ENCODE measurements around the gene GPR152. TPM values are rescaled to one million over a fixed set of nuclear protein-coding genes. Genes with fewer than 3 reads are reported as not detected.

The GPR152 gene, protein sequence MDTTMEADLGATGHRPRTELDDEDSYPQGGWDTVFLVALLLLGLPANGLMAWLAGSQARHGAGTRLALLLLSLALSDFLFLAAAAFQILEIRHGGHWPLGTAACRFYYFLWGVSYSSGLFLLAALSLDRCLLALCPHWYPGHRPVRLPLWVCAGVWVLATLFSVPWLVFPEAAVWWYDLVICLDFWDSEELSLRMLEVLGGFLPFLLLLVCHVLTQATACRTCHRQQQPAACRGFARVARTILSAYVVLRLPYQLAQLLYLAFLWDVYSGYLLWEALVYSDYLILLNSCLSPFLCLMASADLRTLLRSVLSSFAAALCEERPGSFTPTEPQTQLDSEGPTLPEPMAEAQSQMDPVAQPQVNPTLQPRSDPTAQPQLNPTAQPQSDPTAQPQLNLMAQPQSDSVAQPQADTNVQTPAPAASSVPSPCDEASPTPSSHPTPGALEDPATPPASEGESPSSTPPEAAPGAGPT
- not detected in 2 replicates for total RNA-seq (2014; rRNA removed; shearing (Covaris generic); ENCODE audit: low replicate concordance)

DNA sequence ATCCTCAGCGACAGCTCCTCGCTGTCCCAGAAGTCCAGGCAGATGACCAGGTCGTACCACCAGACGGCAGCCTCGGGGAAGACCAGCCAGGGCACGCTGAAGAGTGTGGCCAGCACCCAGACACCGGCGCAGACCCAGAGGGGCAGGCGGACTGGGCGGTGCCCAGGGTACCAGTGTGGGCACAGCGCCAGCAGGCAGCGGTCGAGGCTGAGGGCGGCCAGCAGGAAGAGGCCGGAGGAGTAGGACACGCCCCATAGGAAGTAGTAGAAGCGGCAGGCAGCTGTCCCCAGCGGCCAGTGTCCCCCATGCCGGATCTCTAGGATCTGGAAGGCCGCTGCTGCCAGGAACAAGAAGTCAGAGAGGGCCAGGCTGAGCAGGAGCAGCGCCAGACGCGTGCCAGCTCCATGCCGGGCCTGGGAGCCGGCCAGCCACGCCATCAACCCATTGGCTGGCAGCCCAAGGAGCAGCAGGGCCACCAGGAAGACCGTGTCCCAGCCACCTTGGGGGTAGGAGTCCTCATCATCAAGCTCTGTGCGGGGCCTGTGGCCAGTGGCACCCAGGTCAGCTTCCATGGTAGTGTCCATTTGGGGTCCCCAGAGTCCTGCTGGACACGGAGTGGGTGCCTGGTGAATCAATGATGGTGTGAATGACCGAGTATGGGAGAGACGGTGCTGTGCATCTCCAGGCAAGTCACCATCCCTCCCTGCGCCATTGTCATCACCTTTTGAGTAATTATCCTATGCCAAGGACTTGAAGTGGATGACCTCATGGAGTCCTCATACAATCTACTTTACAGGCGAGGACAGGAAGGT lies at the start of gene GPR152:
TSS of gene GPR152 (minus strand) at position 589 of the 812 bp plus-strand sequence. CDS start at position 584, 5 bp downstream.
- Histone ChIP-seq H3K4me2 (ENCODE audit: low read depth, low read length, poor library complexity, severe bottlenecking) (no peak within 1 kb of the TSS), H2AFZ (ENCODE audit: low read length) (no peak within 1 kb of the TSS), H3K9me3 (ENCODE audit: low read length) (no peaks in the 10 kb centered on the region), H3K79me2 (ENCODE audit: low read length) (no peaks in the 10 kb centered on the region), H3K4me1 (ENCODE audit: low read length) (peaks cover 5% of the 10 kb centered on the region), H3K27ac (ENCODE audit: low read length) (no peak within 1 kb of the TSS), H3K27me3 (ENCODE audit: low read length) (no peaks in the 10 kb centered on the region), H3K36me3 (ENCODE audit: insufficient read depth, low read length) (no peaks in the 10 kb centered on the region), H3K9me2 (replicated peaks; ENCODE audit: insufficient read depth, low read length) (no peaks in the 10 kb centered on the region), H3K9ac (ENCODE audit: low read length) (no peak within 1 kb of the TSS), H4K20me1 (ENCODE audit: insufficient read depth, low read depth, low read length) (no peaks in the 10 kb centered on the region), H3K4me3 (ENCODE audit: low read length) (no peak within 1 kb of the TSS)
- no peak for DNase-seq

DNA sequence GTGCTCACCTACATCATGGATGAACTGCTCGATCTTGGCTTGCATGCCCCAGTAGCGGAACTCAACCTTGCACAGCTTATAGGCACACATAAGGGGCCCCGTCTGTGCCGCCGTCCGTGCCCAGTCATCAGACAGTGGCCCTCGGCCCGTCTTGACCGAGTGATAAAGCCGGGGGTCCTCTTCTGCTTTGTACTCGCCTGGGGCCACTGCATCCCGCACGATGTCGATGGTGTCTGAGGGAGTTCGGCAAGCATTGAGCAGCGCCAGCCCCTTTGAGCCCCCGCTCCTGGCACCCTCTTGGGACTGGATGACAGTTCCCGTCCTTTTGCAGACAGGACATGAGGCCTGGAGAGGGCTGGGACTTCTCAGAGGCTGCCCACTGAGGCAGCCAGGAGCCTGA lies 49.3 kb upstream of the GPR152 start:
- Histone ChIP-seq H2AFZ (ENCODE audit: low read length) (no peak overlapping the region), H3K27me3 (ENCODE audit: low read length) (no peaks in the 10 kb centered on the region), H3K9ac (ENCODE audit: low read length) (no peak overlapping the region), H3K79me2 (ENCODE audit: low read length) (peaks cover 37% of the 10 kb centered on the region), H3K36me3 (ENCODE audit: insufficient read depth, low read length) (peaks cover 24% of the 10 kb centered on the region), H3K27ac (ENCODE audit: low read length) (no peak overlapping the region), H3K4me2 (ENCODE audit: low read depth, low read length, poor library complexity, severe bottlenecking) (no peak overlapping the region), H3K4me1 (ENCODE audit: low read length) (peaks cover 26% of the 10 kb centered on the region), H3K9me2 (replicated peaks; ENCODE audit: insufficient read depth, low read length) (no peaks in the 10 kb centered on the region), H3K9me3 (ENCODE audit: low read length) (no peaks in the 10 kb centered on the region), H4K20me1 (ENCODE audit: insufficient read depth, low read depth, low read length) (peaks cover 21% of the 10 kb centered on the region), H3K4me3 (ENCODE audit: low read length) (no peak overlapping the region)
- DNase-seq = no peak

DNA sequence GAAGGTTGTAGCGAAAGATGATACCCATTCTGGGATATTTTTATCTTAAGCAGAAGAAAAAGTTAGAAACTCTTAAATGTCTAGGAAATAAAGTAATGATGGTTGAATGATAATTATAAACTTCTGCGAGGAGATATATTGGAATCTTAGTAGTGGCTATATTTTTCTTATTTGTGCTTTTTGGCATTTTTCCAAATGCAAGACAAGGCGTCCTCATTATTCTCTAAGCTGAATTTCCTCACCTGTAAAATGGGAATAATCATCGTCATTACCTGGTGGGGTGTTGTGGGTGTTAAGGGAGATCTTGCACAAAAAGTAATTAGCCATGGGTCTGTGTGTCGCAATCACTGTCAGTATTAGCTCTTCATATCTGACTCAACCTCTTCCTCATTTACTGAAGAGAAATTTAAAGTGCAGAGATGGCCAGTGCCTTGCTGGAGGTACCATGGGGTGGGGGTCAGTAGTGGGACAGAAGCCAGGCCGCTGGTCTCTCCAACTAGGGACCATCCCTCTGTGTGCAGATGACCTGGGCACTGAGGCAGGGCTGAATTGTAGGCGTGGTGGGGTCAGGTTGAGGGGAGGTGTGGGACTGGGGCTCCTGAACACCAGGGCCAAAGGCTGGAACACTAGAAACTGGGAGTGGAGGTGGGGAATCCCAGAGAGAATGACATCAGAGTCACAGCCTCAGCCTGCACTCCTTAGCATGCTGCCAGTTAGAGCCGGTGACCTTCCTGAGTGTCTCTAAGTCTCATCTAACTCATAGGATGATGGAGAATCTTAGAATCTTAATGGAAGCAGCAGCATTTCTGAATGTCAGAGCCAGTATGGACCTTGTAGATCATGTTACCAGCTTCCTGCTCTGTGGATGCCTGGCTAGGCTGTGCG lies 48.5 kb upstream of the GPR152 start:
- H2AFZ ChIP-seq (ENCODE audit: low read length) = no peak overlapping the region
- DNase-seq = no peak
- peaks cover 19% of the 10 kb centered on the region for H3K4me1 ChIP-seq (ENCODE audit: low read length)
- H3K4me3 ChIP-seq (ENCODE audit: low read length) = no peak overlapping the region
- no peak overlapping the region for H3K9ac ChIP-seq (ENCODE audit: low read length)
- peaks cover 30% of the 10 kb centered on the region for H3K79me2 ChIP-seq (ENCODE audit: low read length)
- no peaks in the 10 kb centered on the region for H3K27me3 ChIP-seq (ENCODE audit: low read length)
- H3K9me3 ChIP-seq (ENCODE audit: low read length) = no peaks in the 10 kb centered on the region
- no peaks in the 10 kb centered on the region for H3K9me2 ChIP-seq (replicated peaks; ENCODE audit: insufficient read depth, low read length)
- H3K4me2 ChIP-seq (ENCODE audit: low read depth, low read length, poor library complexity, severe bottlenecking) = no peak overlapping the region
- peaks cover 24% of the 10 kb centered on the region for H3K36me3 ChIP-seq (ENCODE audit: insufficient read depth, low read length)
- no peak overlapping the region for H3K27ac ChIP-seq (ENCODE audit: low read length)
- peaks cover 21% of the 10 kb centered on the region for H4K20me1 ChIP-seq (ENCODE audit: insufficient read depth, low read depth, low read length)

DNA sequence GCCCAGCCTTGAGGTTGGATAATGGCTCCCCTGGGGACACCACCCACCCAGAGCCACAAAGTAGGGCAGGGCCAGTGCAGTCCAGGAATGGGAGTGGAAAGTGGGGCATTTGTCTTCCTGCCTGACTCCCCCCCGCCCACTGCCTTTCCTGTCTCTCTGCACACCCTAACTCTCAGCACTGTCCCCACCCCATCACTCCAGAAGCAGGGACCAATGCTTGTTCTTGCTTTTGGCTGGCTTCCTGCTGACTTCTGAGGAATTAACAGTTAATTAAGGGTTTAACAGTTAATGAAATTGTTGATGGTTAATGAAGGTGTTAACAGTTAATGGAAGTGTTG lies 47.9 kb upstream of the GPR152 start:
- Histone ChIP-seq H3K9me3 (ENCODE audit: low read length) (no peaks in the 10 kb centered on the region), H3K4me2 (ENCODE audit: low read depth, low read length, poor library complexity, severe bottlenecking) (no peak overlapping the region), H2AFZ (ENCODE audit: low read length) (no peak overlapping the region), H3K9me2 (replicated peaks; ENCODE audit: insufficient read depth, low read length) (no peaks in the 10 kb centered on the region), H3K9ac (ENCODE audit: low read length) (no peak overlapping the region), H3K79me2 (ENCODE audit: low read length) (peaks cover 30% of the 10 kb centered on the region), H3K27ac (ENCODE audit: low read length) (no peak overlapping the region), H3K36me3 (ENCODE audit: insufficient read depth, low read length) (peaks cover 24% of the 10 kb centered on the region), H3K27me3 (ENCODE audit: low read length) (no peaks in the 10 kb centered on the region), H3K4me1 (ENCODE audit: low read length) (peaks cover 12% of the 10 kb centered on the region), H3K4me3 (ENCODE audit: low read length) (no peak overlapping the region), H4K20me1 (ENCODE audit: insufficient read depth, low read depth, low read length) (peaks cover 21% of the 10 kb centered on the region)
- no peak for DNase-seq

DNA sequence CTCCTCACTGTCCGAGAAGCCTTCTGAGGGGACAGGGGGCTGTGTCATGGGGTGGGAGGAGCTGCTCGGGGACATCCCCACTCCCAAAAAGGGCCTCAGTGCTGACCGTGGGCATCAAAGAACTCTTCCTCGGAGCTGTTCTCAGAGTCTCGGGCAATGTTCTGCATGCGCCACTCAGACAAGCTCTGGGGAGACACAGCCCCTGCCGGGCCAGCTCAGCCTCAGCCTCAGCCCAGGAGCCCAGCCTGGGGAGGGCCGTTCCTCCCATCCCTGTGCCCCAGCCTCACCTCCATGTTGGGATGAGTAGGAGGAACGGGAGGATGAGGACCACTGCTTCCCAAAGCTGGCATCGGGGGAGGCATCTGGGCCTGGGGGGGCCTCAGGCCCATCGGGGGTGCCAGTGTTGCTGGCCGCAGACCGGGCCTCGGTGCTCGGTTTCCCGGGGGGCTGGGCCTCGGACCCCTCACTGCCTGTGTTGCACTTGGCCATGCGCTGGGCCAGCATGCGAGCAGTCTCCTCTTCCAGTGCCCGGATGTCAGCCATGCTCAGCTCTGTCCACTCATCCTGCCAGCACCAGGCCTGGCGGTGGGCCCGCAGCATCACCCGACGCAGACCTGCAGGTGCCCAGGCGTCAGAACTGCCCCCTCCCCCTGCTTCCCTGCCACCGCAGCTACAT lies 47.4 kb upstream of the GPR152 start:
- peaks cover 21% of the 10 kb centered on the region for H4K20me1 ChIP-seq (ENCODE audit: insufficient read depth, low read depth, low read length)
- no peaks in the 10 kb centered on the region for H3K9me2 ChIP-seq (replicated peaks; ENCODE audit: insufficient read depth, low read length)
- H3K4me2 ChIP-seq (ENCODE audit: low read depth, low read length, poor library complexity, severe bottlenecking) = no peak overlapping the region
- H2AFZ ChIP-seq (ENCODE audit: low read length) = no peak overlapping the region
- peaks cover 29% of the 10 kb centered on the region for H3K79me2 ChIP-seq (ENCODE audit: low read length)
- no peaks in the 10 kb centered on the region for H3K9me3 ChIP-seq (ENCODE audit: low read length)
- peaks cover 10% of the 10 kb centered on the region for H3K4me1 ChIP-seq (ENCODE audit: low read length)
- peaks cover 27% of the 10 kb centered on the region for H3K36me3 ChIP-seq (ENCODE audit: insufficient read depth, low read length)
- H3K27me3 ChIP-seq (ENCODE audit: low read length) = no peaks in the 10 kb centered on the region
- no peak overlapping the region for H3K27ac ChIP-seq (ENCODE audit: low read length)
- no peak for DNase-seq
- H3K9ac ChIP-seq (ENCODE audit: low read length) = no peak overlapping the region
- H3K4me3 ChIP-seq (ENCODE audit: low read length) = no peak overlapping the region

DNA sequence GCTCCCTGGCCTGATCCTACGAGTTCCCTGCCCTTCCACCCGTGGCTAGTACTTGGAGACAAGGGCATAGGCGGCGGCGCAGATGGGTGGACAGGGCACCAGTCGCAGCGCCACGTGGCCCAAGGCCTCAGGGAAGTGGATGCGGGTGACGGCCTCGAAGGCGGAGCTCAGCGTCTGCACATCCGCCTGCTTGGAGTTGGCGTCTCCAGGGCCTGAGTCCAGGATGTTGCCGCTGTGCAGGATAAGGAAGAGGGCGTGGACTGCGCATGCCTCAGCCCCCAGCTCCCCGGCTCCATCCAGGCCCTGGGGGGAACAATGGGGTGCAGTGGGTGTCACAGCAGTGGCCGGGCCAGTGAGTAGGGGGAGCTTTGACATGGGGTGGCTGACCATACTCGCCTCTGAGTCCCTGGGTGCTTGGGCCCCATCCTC lies 46.0 kb upstream of the GPR152 start:
- H3K9me3 ChIP-seq (ENCODE audit: low read length) = no peaks in the 10 kb centered on the region
- no peak overlapping the region for H3K4me3 ChIP-seq (ENCODE audit: low read length)
- H3K9ac ChIP-seq (ENCODE audit: low read length) = no peak overlapping the region
- H4K20me1 ChIP-seq (ENCODE audit: insufficient read depth, low read depth, low read length) = peaks cover 13% of the 10 kb centered on the region
- peaks cover 27% of the 10 kb centered on the region for H3K36me3 ChIP-seq (ENCODE audit: insufficient read depth, low read length)
- H3K9me2 ChIP-seq (replicated peaks; ENCODE audit: insufficient read depth, low read length) = no peaks in the 10 kb centered on the region
- DNase-seq = no peak
- no peak overlapping the region for H3K27ac ChIP-seq (ENCODE audit: low read length)
- H2AFZ ChIP-seq (ENCODE audit: low read length) = no peak overlapping the region
- H3K27me3 ChIP-seq (ENCODE audit: low read length) = no peaks in the 10 kb centered on the region
- H3K79me2 ChIP-seq (ENCODE audit: low read length) = peaks cover 16% of the 10 kb centered on the region
- H3K4me1 ChIP-seq (ENCODE audit: low read length) = peaks cover 6% of the 10 kb centered on the region
- H3K4me2 ChIP-seq (ENCODE audit: low read depth, low read length, poor library complexity, severe bottlenecking) = no peak overlapping the region

DNA sequence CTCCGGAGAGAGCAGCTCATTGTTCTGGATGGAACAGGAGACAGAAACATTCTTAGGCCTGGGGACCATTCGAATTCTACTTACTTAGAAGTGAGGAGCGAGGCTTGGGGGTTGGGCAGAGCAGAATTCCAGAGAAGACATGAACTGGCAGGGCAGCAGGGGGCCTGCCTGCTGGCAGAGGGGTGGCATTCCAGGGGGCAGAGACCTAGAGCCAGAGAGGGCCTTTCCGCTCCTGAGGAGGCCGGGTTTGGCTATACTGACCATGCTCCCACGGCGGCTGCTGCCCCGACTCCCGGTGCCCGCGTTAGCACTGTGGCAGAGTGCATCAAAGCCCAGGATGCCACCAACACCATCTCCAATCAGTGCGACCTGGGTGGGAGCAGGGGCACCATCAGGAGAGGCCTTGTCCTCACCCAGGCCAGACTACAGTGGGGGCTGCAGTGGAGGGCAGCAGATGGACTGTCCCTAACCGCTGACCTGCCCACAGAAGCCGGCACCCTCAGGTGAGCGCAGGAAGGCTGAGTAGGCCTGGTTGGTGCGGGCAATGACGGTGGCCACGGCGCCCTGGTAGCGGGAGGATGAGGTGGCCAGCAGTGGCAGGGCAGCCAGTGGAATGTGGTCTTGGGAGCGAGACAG lies 45.2 kb upstream of the GPR152 start:
- Histone ChIP-seq H3K36me3 (ENCODE audit: insufficient read depth, low read length) (peaks cover 27% of the 10 kb centered on the region), H3K27ac (ENCODE audit: low read length) (no peak overlapping the region)
- no peak for DNase-seq

More for the DNA sequence above, 45.2 kb upstream of the GPR152 start:
- H3K4me3 ChIP-seq (ENCODE audit: low read length) = no peak overlapping the region
- H3K9ac ChIP-seq (ENCODE audit: low read length) = no peak overlapping the region
- H3K4me2 ChIP-seq (ENCODE audit: low read depth, low read length, poor library complexity, severe bottlenecking) = no peak overlapping the region
- H2AFZ ChIP-seq (ENCODE audit: low read length) = no peak overlapping the region
- no peaks in the 10 kb centered on the region for H3K9me2 ChIP-seq (replicated peaks; ENCODE audit: insufficient read depth, low read length)
- no peaks in the 10 kb centered on the region for H3K9me3 ChIP-seq (ENCODE audit: low read length)
- H4K20me1 ChIP-seq (ENCODE audit: insufficient read depth, low read depth, low read length) = peaks cover 9% of the 10 kb centered on the region; the same call in 1 of the 2 replicates
- H3K27me3 ChIP-seq (ENCODE audit: low read length) = no peaks in the 10 kb centered on the region
- H3K4me1 ChIP-seq (ENCODE audit: low read length) = no peaks in the 10 kb centered on the region
- H3K79me2 ChIP-seq (ENCODE audit: low read length) = peaks cover 8% of the 10 kb centered on the region
